Mucosa of descending colon (tissue), 3 donors: ENCODE measurements around the gene SDHAF4. TPM values are rescaled to one million over a fixed set of nuclear protein-coding genes. Genes with fewer than 3 reads are reported as not detected.
A peak's percentile ranks its signal among the peaks of the same experiment; 100 is the strongest.

ENCODE experiments used
- ATAC-seq: fragments of 200-7000 bp; cut with Tn5 transposase; one replicate; pipeline ENCODE4 v1.9.1; 2020; ENCODE audit warnings: mild to moderate bottlenecking, moderate library complexity
- DNase-seq, 3 donors: peaks; one replicate each; pipeline ENCODE4 v3.0.0-alpha.2; 2020
- H3K36me3 ChIP-seq: fragments of 200-600 bp; one replicate; pipeline ENCODE4 v1.8.0; 2021; ENCODE audit warnings: low read depth, mild to moderate bottlenecking
- H3K4me1 ChIP-seq: fragments of 200-600 bp; one replicate; pipeline ENCODE4 v1.8.0; 2021; ENCODE audit warnings: low read depth, mild to moderate bottlenecking
- H3K4me3 ChIP-seq: fragments of 200-600 bp; one replicate; pipeline ENCODE4 v1.8.0; 2021; ENCODE audit warnings: mild to moderate bottlenecking
- H3K9me3 ChIP-seq: fragments of 200-600 bp; one replicate; pipeline ENCODE4 v1.8.0; 2021; ENCODE audit warnings: mild to moderate bottlenecking
- intact Hi-C, 2 donors: fragments of 100-400 bp; cut with DNase I in 1 of 2; cut with micrococcal nuclease in 1 of 2; formaldehyde crosslinking; loops; one replicate each; pipeline versions ENCODE4 v1.11.0 to v1.11.1; 2022; cut with DNase I, micrococcal nuclease
- total RNA-seq, 3 donors: library from RNA; stranded (reverse); fragmentation: NEBNext Ultra II Directional in 2 of 3; extraction: Animal tissue kit (Norgen Biotek cat#: 25700) in 2 of 3; gene quantifications; one replicate each; pipeline versions ENCODE4 v1.2.1 to v1.2.4, GENCODE V29; 2021 to 2023
- TF ChIP-seq, protein P1 (sequence below): fragments of 200-600 bp; IDR thresholded peaks from one replicate; pipeline ENCODE4 v1.8.0; 2022; ENCODE audit warnings: antibody characterized with exemption, mild to moderate bottlenecking
- donor health status: DM: no; HTN: no; CAD: no; lungs with moderate emphysema.
- donor health status: DM: no; HTN: no; CAD: no.
- donor health status: DM: no; HTN: yes; CAD: no.

SDHAF4 gene
- total RNA-seq, 3 donors from 2014 or later, result 7.5 to 13.8 (median 10.5) TPM

DNA sequence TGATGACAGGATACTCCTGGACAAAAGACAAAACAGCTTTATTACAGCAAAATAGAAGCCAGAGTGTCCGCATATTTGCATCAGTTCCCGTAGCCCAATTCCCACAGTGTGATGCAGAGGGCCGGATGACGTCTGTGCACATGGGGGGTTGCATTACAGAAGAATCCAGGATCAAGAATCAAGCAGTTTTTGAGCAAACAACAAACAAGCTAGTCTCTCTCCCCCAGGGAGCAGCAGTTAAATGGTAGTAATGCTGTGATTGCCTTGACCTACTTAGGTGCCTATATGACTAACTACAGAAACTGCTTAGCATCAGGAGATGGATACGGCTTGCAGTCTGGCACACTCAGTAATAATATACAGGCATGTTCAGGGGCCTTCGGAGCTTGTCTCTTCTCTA lies 3.2 kb upstream of the SDHAF4 start:
- TF ChIP-seq, protein P1, sequence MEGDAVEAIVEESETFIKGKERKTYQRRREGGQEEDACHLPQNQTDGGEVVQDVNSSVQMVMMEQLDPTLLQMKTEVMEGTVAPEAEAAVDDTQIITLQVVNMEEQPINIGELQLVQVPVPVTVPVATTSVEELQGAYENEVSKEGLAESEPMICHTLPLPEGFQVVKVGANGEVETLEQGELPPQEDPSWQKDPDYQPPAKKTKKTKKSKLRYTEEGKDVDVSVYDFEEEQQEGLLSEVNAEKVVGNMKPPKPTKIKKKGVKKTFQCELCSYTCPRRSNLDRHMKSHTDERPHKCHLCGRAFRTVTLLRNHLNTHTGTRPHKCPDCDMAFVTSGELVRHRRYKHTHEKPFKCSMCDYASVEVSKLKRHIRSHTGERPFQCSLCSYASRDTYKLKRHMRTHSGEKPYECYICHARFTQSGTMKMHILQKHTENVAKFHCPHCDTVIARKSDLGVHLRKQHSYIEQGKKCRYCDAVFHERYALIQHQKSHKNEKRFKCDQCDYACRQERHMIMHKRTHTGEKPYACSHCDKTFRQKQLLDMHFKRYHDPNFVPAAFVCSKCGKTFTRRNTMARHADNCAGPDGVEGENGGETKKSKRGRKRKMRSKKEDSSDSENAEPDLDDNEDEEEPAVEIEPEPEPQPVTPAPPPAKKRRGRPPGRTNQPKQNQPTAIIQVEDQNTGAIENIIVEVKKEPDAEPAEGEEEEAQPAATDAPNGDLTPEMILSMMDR, result no peak
- DNase-seq (no peak), ATAC-seq (no peak)
- H3K9me3 ChIP-seq, result no peaks in the 10 kb centered on the region
- H3K4me3 ChIP-seq, result no peak overlapping the region
- no peaks in the 10 kb centered on the region for H3K36me3 ChIP-seq
- no peaks in the 10 kb centered on the region for H3K4me1 ChIP-seq
- intact Hi-C loops, result no loop called here

DNA sequence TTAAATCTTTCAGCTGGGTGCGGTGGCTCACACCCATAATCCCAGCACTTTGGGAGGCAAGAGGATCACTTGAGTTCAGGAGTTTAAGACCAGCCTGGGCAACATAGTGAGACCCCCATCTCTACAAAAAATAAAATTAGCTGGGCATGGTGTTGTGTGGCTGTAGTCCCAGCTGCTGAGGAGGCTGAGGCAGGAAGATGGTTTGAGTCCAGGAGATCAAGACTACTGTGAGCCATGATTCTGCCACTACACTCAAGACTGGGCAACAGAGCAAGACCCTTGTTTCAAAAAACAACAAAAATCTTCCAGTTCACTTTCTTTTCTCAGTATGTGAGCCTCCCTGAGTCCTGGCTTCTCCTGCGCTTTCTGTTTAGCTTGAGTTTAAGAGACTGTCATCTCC lies 7.9 kb downstream of the SDHAF4 start:
- Histone ChIP-seq H3K4me3 (no peak overlapping the region), H3K9me3 (no peaks in the 10 kb centered on the region), H3K36me3 (no peaks in the 10 kb centered on the region), H3K4me1 (no peaks in the 10 kb centered on the region)
- DNase-seq (no peak), ATAC-seq (no peak)
- intact Hi-C loops, result no loop called here
- TF ChIP-seq, protein P1, result no peak

DNA sequence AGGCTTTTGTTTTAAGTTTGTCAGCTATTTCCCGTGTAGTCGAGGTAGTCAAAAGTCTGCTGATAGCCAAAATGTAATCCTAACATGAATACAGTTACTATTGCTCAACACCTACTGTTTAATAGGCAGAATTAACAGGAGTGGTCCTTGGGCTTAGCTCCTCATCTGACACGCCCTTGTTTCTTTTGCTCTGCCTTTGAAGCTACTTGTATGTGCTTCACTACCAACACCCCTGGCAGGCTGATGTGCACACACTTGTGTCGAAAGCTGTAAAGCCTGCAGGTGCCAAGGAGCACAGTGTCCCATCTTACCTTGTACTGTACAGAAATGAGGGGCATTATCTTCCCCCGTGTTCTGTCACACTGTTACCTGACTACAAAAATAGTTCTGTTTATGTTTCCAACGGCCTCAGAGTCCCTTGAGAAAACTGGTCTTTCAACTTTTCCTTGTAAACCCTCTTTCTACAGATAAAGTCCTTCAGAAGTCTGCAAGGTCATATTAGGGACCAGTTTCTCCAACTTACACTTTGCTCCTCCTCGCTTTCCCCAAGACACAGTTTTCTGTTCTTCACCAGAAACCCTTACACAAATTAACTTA lies 9.3 kb downstream of the SDHAF4 start:
- Histone ChIP-seq H3K36me3 (no peaks in the 10 kb centered on the region), H3K9me3 (no peaks in the 10 kb centered on the region), H3K4me1 (no peaks in the 10 kb centered on the region), H3K4me3 (no peak overlapping the region)
- ATAC-seq, result peak; percentile 39
- no peak for DNase-seq
- TF ChIP-seq, protein P1, result no peak
- intact Hi-C loops, result no loop called here

DNA sequence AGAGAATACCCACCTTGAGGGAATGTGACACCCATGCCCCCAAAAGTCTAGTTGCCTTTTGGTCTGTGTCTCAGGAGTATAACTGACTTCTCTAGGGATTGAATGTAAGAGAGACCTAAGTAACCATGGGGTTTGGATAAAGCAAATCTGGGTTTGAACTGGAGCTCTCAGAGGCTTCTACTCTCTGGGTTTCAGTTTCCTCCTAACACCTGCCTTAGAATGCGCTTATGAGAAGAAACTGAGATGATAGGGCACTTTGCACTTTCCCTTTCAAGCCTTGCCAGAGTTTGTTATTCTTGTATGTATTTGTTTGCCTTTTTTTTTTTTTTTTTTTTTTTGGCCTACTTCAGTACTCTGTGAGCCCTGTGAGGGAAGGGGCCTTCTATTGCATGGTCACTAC lies 19.4 kb downstream of the SDHAF4 start:
- H3K36me3 ChIP-seq, result no peaks in the 10 kb centered on the region
- no peaks in the 10 kb centered on the region for H3K4me1 ChIP-seq
- TF ChIP-seq, protein P1, result no peak
- no peak overlapping the region for H3K4me3 ChIP-seq
- intact Hi-C loops, result no loop called here
- ATAC-seq, result no peak
- DNase-seq, result no peak
- H3K9me3 ChIP-seq, result no peaks in the 10 kb centered on the region

DNA sequence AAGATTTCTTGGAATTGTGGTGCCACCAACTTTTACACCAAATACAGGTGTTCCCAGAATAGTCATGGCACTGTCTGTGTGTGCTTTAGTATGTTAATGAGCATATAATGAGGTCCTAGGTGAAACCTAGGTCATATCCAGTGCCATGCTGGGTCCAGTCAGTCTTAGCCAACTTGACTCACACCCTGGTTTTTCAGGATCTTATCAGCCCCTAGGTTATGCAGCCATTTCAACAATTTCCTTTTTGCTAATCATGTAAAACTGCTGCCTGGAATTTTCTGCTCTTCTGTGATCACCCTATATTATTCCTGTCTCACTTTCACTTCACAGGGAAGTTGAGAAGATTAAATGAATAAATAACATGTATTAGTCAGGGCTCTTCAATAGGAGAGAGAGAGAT lies 23.7 kb downstream of the SDHAF4 start:
- TF ChIP-seq, protein P1, result no peak
- H3K4me3 ChIP-seq, result no peak overlapping the region
- H3K36me3 ChIP-seq, result no peaks in the 10 kb centered on the region
- intact Hi-C loops, result no loop called here
- H3K4me1 ChIP-seq, result no peaks in the 10 kb centered on the region
- DNase-seq (no peak), ATAC-seq (no peak)
- H3K9me3 ChIP-seq, result no peaks in the 10 kb centered on the region
